A549 (cell line): Measurements from ENCODE around the gene SMARCA4.

Source experiments
- CTCF ChIP-seq: fragments of >200 bp; sonication (Bioruptor Twin); formaldehyde crosslinking; IDR thresholded peaks from 3 replicates; pipeline ENCODE4 v1.5.1; 2016
- JUNB ChIP-seq: fragments of >200 bp; sonication (Bioruptor Twin); formaldehyde crosslinking; IDR thresholded peaks from 2 replicates; pipeline ENCODE4 v1.6.1; 2016
- KDM5A ChIP-seq: fragments of 200-600 bp; sonication (generic); IDR thresholded peaks from 2 replicates; pipeline ENCODE4 v1.6.1; 2016; ENCODE audit warnings: antibody characterized with exemption, mild to moderate bottlenecking
- MYC ChIP-seq: IDR thresholded peaks from 2 replicates; pipeline ENCODE4 v1.6.1; 2012; ENCODE audit warnings: mild to moderate bottlenecking, inconsistent platforms, low read length, improper control_type of control experiment, borderline replicate concordance
- REST ChIP-seq: fragments of 200-600 bp; sonication (generic); IDR thresholded peaks from 2 replicates; pipeline ENCODE4 v1.6.1; 2016; ENCODE audit warnings: antibody characterized with exemption, mild to moderate bottlenecking, moderate library complexity
- RFX5 ChIP-seq: fragments of 450-650 bp; IDR thresholded peaks from 2 replicates; pipeline ENCODE4 v1.7.1; 2014; ENCODE audit warnings: antibody characterized with exemption, mild to moderate bottlenecking, moderate library complexity
- USF2 ChIP-seq: fragments of 450-650 bp; IDR thresholded peaks from 2 replicates; pipeline ENCODE4 v1.6.1; 2014; ENCODE audit warnings: antibody characterized with exemption

DNA sequence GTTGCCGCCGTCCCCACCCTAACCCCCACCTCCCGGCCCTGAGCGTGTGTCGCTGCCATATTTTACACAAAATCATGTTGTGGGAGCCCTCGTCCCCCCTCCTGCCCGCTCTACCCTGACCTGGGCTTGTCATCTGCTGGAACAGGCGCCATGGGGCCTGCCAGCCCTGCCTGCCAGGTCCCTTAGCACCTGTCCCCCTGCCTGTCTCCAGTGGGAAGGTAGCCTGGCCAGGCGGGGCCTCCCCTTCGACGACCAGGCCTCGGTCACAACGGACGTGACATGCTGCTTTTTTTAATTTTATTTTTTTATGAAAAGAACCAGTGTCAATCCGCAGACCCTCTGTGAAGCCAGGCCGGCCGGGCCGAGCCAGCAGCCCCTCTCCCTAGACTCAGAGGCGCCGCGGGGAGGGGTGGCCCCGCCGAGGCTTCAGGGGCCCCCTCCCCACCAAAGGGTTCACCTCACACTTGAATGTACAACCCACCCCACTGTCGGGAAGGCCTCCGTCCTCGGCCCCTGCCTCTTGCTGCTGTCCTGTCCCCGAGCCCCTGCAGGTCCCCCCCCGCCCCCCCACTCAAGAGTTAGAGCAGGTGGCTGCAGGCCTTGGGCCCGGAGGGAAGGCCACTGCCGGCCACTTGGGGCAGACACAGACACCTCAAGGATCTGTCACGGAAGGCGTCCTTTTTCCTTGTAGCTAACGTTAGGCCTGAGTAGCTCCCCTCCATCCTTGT lies 38.8 kb upstream of the SMARCA4 start:
- TF ChIP-seq CTCF (no peak), REST (no peak), JUNB (no peak), KDM5A (no peak), RFX5 (no peak), MYC (no peak), USF2 (no peak)
